Left renal pelvis (tissue), 4 donors: ENCODE results near the gene CAMK2N1. TPM values are rescaled to one million over a fixed set of nuclear protein-coding genes. Genes with fewer than 3 reads are reported as not detected.

Source experiments
- DNase-seq, 4 donors: peaks; one replicate each; pipeline ENCODE4 v3.0.0-alpha.2; 2013; ENCODE audit warnings: low read depth in 4 of 4, low spot score in 3 of 4
- polyA plus RNA-seq, 4 donors: library from polyadenylated mRNA; unstranded; fragments of 120-200 nt; gene quantifications; one replicate each; pipeline ENCODE4 v1.2.1, GENCODE V29; 2013; ENCODE audit not compliant: insufficient read length in 4 of 4

CAMK2N1 gene
- polyA plus RNA-seq, 4 donors = 30.4 to 87.2 (median 80.7) TPM

- no peak for DNase-seq
Observed at GRCh38 chr1:20448671-20449071, 37.3 kb downstream of the CAMK2N1 start.

- DNase-seq = no peak
Observed at GRCh38 chr1:20447794-20448193, 38.2 kb downstream of the CAMK2N1 start.

GRCh38 chr1:20446796-20447195, 39.2 kb downstream of the CAMK2N1 start:
- DNase-seq = no peak

DNA sequence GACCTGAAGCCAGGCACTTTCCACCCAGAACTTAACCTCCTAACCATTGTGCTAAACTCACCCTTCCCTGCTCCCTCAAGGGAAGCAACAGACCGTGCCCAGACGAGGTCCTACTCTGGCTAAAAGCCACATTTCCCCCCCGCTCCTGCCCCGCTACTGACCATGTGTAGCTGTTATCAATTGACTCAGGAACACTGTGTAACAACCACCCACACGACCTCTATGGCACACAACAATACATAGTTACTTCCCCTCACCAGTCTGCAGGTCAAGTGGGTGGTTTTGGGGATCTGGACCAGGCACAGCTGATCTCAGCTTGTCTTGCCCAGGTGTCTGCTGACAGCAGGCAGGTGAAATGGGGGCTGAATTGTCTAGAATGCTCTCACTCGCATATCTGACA, 40.1 kb downstream of the CAMK2N1 start:
- DNase-seq = no peak

- no peak for DNase-seq
Observed at GRCh38 chr1:20443703-20444586, 42.1 kb downstream of the CAMK2N1 start.

- no peak for DNase-seq
Observed at GRCh38 chr1:20442920-20443625, 42.9 kb downstream of the CAMK2N1 start.

DNA sequence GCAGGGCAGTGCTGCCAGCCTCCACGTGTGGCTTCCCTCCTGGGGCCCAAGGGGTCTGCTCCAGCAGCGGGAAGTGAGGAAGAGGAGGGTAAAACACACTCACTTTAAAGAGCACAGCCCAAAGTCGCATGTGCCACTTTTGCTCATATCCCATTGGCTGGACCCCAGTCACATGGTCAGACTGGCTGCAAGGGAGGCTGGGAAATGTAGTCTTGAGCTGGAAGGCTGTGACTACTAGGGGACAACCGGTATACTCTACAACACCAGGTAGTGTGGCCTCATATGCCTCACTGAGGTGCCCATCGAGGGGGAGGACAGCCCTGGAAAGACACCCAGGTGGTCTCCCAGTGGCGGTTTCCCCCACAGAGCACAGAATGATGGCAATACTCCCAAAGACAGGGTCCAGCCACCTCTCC, 45.2 kb downstream of the CAMK2N1 start:
- DNase-seq = no peak

DNA sequence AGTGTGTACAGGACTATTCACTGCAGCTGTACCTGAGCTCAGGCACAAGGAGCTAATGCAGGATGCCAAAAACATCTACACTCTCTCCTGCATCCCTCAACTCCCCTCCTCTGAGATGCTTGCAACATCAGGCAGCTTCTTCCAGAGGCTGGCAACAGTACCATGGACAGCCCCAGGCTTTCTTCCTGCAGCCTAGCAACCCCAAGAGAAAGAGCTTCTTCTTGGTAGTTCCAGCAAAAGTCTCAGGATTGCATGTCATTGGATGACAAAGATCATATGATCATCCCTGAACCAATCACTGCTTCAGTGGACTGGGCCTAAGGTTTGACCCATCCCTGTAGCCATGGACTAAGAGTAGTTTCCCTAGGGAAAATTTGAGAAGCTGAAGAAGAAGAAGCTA, 46.7 kb downstream of the CAMK2N1 start:
- no peak for DNase-seq

GRCh38 chr1:20437640-20438039, 48.4 kb downstream of the CAMK2N1 start:
- DNase-seq = no peak

DNA sequence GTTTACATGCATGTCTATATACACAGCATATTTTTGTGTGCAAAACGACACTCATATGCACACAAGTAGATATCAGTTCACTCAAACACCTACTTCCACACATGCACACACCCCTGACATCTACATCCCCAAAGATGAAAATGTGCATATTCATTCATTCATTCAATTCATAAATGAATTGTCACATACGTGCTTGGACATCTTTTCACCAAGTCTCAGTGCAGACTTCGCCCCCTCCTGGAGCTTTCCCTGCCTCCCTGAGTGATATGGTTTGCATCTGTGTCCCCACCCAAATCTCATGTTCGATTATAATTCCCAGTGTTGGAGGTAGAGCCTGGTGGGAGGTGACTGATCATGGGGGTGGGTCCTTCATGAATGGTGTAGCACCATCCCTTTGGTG, 53.1 kb downstream of the CAMK2N1 start:
- DNase-seq = no peak

Other genes starting within 250 kb of the CAMK2N1 start
- gene VWA5B1, start 195.3 kb downstream of the CAMK2N1 start, polyA plus RNA-seq = 1 to 10 TPM in 3 of 4 donors, under 1 TPM in 1; 0.40 to 2.0 (median 1.6) TPM
- 10 to 100 TPM; 27.4 to 40.0 (median 34.9) TPM for gene MUL1, start 21.9 kb upstream of the CAMK2N1 start, polyA plus RNA-seq
- gene FAM43B, start 66.4 kb upstream of the CAMK2N1 start, polyA plus RNA-seq = 1 to 10 TPM; 1.3 to 2.1 (median 1.5) TPM
- 1 to 10 TPM; 5.4 to 6.8 (median 5.9) TPM for gene CDA, start 102.9 kb upstream of the CAMK2N1 start, polyA plus RNA-seq
- gene PINK1, start 147.2 kb upstream of the CAMK2N1 start, polyA plus RNA-seq = 10 to 100 TPM; 56.3 to 78.1 (median 63.0) TPM
- gene DDOST, start 175.2 kb upstream of the CAMK2N1 start, polyA plus RNA-seq = 100 to 1,000 TPM; 207 to 243 (median 218) TPM
- gene KIF17, start 231.8 kb upstream of the CAMK2N1 start, polyA plus RNA-seq = 1 to 10 TPM; 2.6 to 5.1 (median 3.7) TPM
- 1 to 10 TPM in 3 of 4 donors, under 1 TPM in 1; 0.61 to 1.6 (median 1.3) TPM for gene SH2D5, start 246.5 kb upstream of the CAMK2N1 start, polyA plus RNA-seq